ENCODE measurements around the gene FST.

The FST gene

GRCh38 chr5:53446908-53447307 is 33.5 kb upstream of the FST start:
- no peaks in the 10 kb centered on the region for H3K9me2 ChIP-seq (replicated peaks; ENCODE audit: low read depth, low read length)
- H3K4me3 ChIP-seq (ENCODE audit: low read length, poor library complexity, severe bottlenecking): no peak overlapping the region
- H2AFZ ChIP-seq (ENCODE audit: low read length): no peak overlapping the region
- H3K9ac ChIP-seq (ENCODE audit: low read depth, low read length, poor library complexity, severe bottlenecking): no peak overlapping the region
- no peaks in the 10 kb centered on the region for H3K27me3 ChIP-seq (ENCODE audit: insufficient read depth, low read length, poor library complexity, severe bottlenecking)
- H3F3A ChIP-seq (ENCODE audit: low read depth): no peaks in the 10 kb centered on the region
- no peaks in the 10 kb centered on the region for H3K9me3 ChIP-seq (ENCODE audit: insufficient read depth, low read depth, low read length)
- TF ChIP-seq EZH2phosphoT487 (IDR thresholded peaks at IDR 0.05; ENCODE audit: borderline replicate concordance) (no peak), CTCF (conservative IDR thresholded peaks at IDR 0.05; ENCODE audit: low read length) (no peak)
- no peaks in the 10 kb centered on the region for H4K20me1 ChIP-seq (ENCODE audit: insufficient read depth, low read length, poor library complexity, severe bottlenecking)
- no peaks in the 10 kb centered on the region for H3K79me2 ChIP-seq (ENCODE audit: insufficient read depth, low read length)
- H3K4me2 ChIP-seq (ENCODE audit: low read depth, low read length, poor library complexity, severe bottlenecking): no peak overlapping the region
- H3K36me3 ChIP-seq (ENCODE audit: insufficient read depth, low read length): no peaks in the 10 kb centered on the region
- no peaks in the 10 kb centered on the region for H3K4me1 ChIP-seq (ENCODE audit: insufficient read depth, low read length, poor library complexity, severe bottlenecking)

- TF ChIP-seq CTCF (conservative IDR thresholded peaks at IDR 0.05; ENCODE audit: low read length): no peak
- no peak for TF ChIP-seq EZH2phosphoT487 (IDR thresholded peaks at IDR 0.05; ENCODE audit: borderline replicate concordance)
- Histone ChIP-seq H3K9me2 (replicated peaks; ENCODE audit: low read depth, low read length) (no peaks in the 10 kb centered on the region), H3K79me2 (ENCODE audit: insufficient read depth, low read length) (no peaks in the 10 kb centered on the region), H2AFZ (ENCODE audit: low read length) (no peak overlapping the region), H4K20me1 (ENCODE audit: insufficient read depth, low read length, poor library complexity, severe bottlenecking) (no peaks in the 10 kb centered on the region), H3K9me3 (ENCODE audit: insufficient read depth, low read depth, low read length) (no peaks in the 10 kb centered on the region), H3K4me2 (ENCODE audit: low read depth, low read length, poor library complexity, severe bottlenecking) (no peak overlapping the region), H3F3A (ENCODE audit: low read depth) (no peaks in the 10 kb centered on the region), H3K27me3 (ENCODE audit: insufficient read depth, low read length, poor library complexity, severe bottlenecking) (no peaks in the 10 kb centered on the region), H3K36me3 (ENCODE audit: insufficient read depth, low read length) (no peaks in the 10 kb centered on the region), H3K9ac (ENCODE audit: low read depth, low read length, poor library complexity, severe bottlenecking) (no peak overlapping the region), H3K4me3 (ENCODE audit: low read length, poor library complexity, severe bottlenecking) (no peak overlapping the region), H3K4me1 (ENCODE audit: insufficient read depth, low read length, poor library complexity, severe bottlenecking) (no peaks in the 10 kb centered on the region)
Observed at GRCh38 chr5:53448851-53449250, 31.6 kb upstream of the FST start.

- no peak overlapping the region for H3K4me3 ChIP-seq (ENCODE audit: low read length, poor library complexity, severe bottlenecking)
- H2AFZ ChIP-seq (ENCODE audit: low read length): no peak overlapping the region
- no peaks in the 10 kb centered on the region for H3K36me3 ChIP-seq (ENCODE audit: insufficient read depth, low read length)
- no peaks in the 10 kb centered on the region for H3K27me3 ChIP-seq (ENCODE audit: insufficient read depth, low read length, poor library complexity, severe bottlenecking)
- no peaks in the 10 kb centered on the region for H3K79me2 ChIP-seq (ENCODE audit: insufficient read depth, low read length)
- H3K9me2 ChIP-seq (replicated peaks; ENCODE audit: low read depth, low read length): no peaks in the 10 kb centered on the region
- no peaks in the 10 kb centered on the region for H3K4me1 ChIP-seq (ENCODE audit: insufficient read depth, low read length, poor library complexity, severe bottlenecking)
- no peaks in the 10 kb centered on the region for H4K20me1 ChIP-seq (ENCODE audit: insufficient read depth, low read length, poor library complexity, severe bottlenecking)
- no peak overlapping the region for H3K4me2 ChIP-seq (ENCODE audit: low read depth, low read length, poor library complexity, severe bottlenecking)
- no peaks in the 10 kb centered on the region for H3K9me3 ChIP-seq (ENCODE audit: insufficient read depth, low read depth, low read length)
- TF ChIP-seq CTCF (conservative IDR thresholded peaks at IDR 0.05; ENCODE audit: low read length) (no peak), EZH2phosphoT487 (IDR thresholded peaks at IDR 0.05; ENCODE audit: borderline replicate concordance) (no peak)
- no peak overlapping the region for H3K9ac ChIP-seq (ENCODE audit: low read depth, low read length, poor library complexity, severe bottlenecking)
- H3F3A ChIP-seq (ENCODE audit: low read depth): no peaks in the 10 kb centered on the region
Observed at GRCh38 chr5:53453898-53454718, 26.3 kb upstream of the FST start.
